Measurements from ENCODE around the gene AADAT.

The AADAT gene

GRCh38 chr4:170011921-170012628 lies 77.7 kb downstream of the AADAT start:
- no peaks in the 10 kb centered on the region for H3K36me3 ChIP-seq (replicated peaks)
- peaks cover 3% of the 10 kb centered on the region; the same call in 1 of the 2 replicates for H3K9me3 ChIP-seq
- H3K4me1 ChIP-seq, result peaks cover 14% of the 10 kb centered on the region
- DNase-seq (ENCODE audit: low spot score in 2 of 2), result no peak
- H3K4me3 ChIP-seq, result no peak overlapping the region
- in situ Hi-C loops (cut with MboI; ENCODE audit: low sequenced_read_pairs), result no loop called here
- no peaks in the 10 kb centered on the region for H3K27me3 ChIP-seq (ENCODE audit: low read depth)
